Left ventricle myocardium inferior (tissue), 1 donor: Measurements from ENCODE around the gene THSD4. TPM values are rescaled to one million over a fixed set of nuclear protein-coding genes. Genes with fewer than 3 reads are reported as not detected.
A peak's percentile ranks its signal among the peaks of the same experiment; 100 is the strongest.

Experiments
- DNase-seq: peaks from one replicate; pipeline ENCODE4 v3.0.0-alpha.2; 2020
- H3K27ac ChIP-seq: fragments of 200-600 bp; replicated peaks from 2 replicates; pipeline ENCODE4 v1.8.0; 2021
- H3K27me3 ChIP-seq: fragments of 200-600 bp; 2 replicates; pipeline ENCODE4 v1.8.0; 2021; ENCODE audit warnings: low read depth
- H3K36me3 ChIP-seq: fragments of 200-600 bp; 2 replicates; pipeline ENCODE4 v1.8.0; 2021
- H3K4me1 ChIP-seq: fragments of 200-600 bp; 2 replicates; pipeline ENCODE4 v1.8.0; 2021
- H3K4me3 ChIP-seq: fragments of 200-600 bp; 2 replicates; pipeline ENCODE4 v1.8.0; 2021; ENCODE audit warnings: mild to moderate bottlenecking, moderate library complexity
- H3K9me3 ChIP-seq: fragments of 200-600 bp; replicated peaks from 2 replicates; pipeline ENCODE4 v1.8.0; 2021
- CTCF ChIP-seq: fragments of 200-600 bp; IDR thresholded peaks from 2 replicates; pipeline ENCODE4 v1.8.0; 2021; ENCODE audit warnings: antibody characterized with exemption, mild to moderate bottlenecking, borderline replicate concordance
- intact Hi-C: fragments of 100-400 bp; cut with micrococcal nuclease; formaldehyde crosslinking; loops from one replicate; pipeline ENCODE4 v1.11.0; 2022
- total RNA-seq: library from RNA; stranded (reverse); fragmentation: NEBNext Ultra II Directional; extraction: Animal tissue kit (Norgen Biotek cat#: 25700); gene quantifications from one replicate; pipeline ENCODE4 v1.2.1, GENCODE V29; 2021
- donor health status: DM: no; HTN: yes; CAD: no; lungs with severe emphysema.

THSD4 gene
- total RNA-seq, 1 donor from 2014 or later, result 95.8 TPM

GRCh38 chr15:71752604-71753289 lies 637.5 kb downstream of the THSD4 start:
- H3K36me3 ChIP-seq, result peaks cover 15% of the 10 kb centered on the region
- H3K9me3 ChIP-seq, result peaks cover 8% of the 10 kb centered on the region
- H3K27ac ChIP-seq, result no peak overlapping the region
- DNase-seq, result no peak
- H3K4me3 ChIP-seq, result no peak overlapping the region
- H3K27me3 ChIP-seq, result no peaks in the 10 kb centered on the region
- H3K4me1 ChIP-seq, result peaks cover 17% of the 10 kb centered on the region
- TF ChIP-seq CTCF, result peak; percentile 58
- intact Hi-C loops, result no loop called here

- no peak for TF ChIP-seq CTCF
- Histone ChIP-seq H3K27ac (no peak overlapping the region), H3K27me3 (no peaks in the 10 kb centered on the region), H3K36me3 (peaks cover 9% of the 10 kb centered on the region), H3K4me3 (no peak overlapping the region), H3K9me3 (peaks cover 8% of the 10 kb centered on the region), H3K4me1 (peaks cover 17% of the 10 kb centered on the region)
- intact Hi-C loops, result no loop called here
- DNase-seq, result no peak
Measured at GRCh38 chr15:71753346-71753745, 638.1 kb downstream of the THSD4 start.

- H3K4me1 ChIP-seq, result peaks cover 17% of the 10 kb centered on the region
- no peak overlapping the region for H3K27ac ChIP-seq
- peaks cover 6% of the 10 kb centered on the region for H3K36me3 ChIP-seq
- no peak for DNase-seq
- H3K4me3 ChIP-seq, result no peak overlapping the region
- intact Hi-C loops, result no loop called here
- H3K9me3 ChIP-seq, result peaks cover 8% of the 10 kb centered on the region
- H3K27me3 ChIP-seq, result no peaks in the 10 kb centered on the region
- no peak for TF ChIP-seq CTCF
Measured at GRCh38 chr15:71754660-71755059, 639.4 kb downstream of the THSD4 start.

GRCh38 chr15:71755092-71755970 lies 640.1 kb downstream of the THSD4 start:
- no peaks in the 10 kb centered on the region for H3K27me3 ChIP-seq
- TF ChIP-seq CTCF, result no peak
- no peak for DNase-seq
- intact Hi-C loops, result no loop called here
- H3K4me3 ChIP-seq, result no peak overlapping the region
- H3K4me1 ChIP-seq, result peaks cover 17% of the 10 kb centered on the region
- peaks cover 15% of the 10 kb centered on the region for H3K9me3 ChIP-seq
- H3K36me3 ChIP-seq, result peaks cover 13% of the 10 kb centered on the region
- peak overlapping the region; percentile 43 for H3K27ac ChIP-seq

- no peak for TF ChIP-seq CTCF
- Histone ChIP-seq H3K4me3 (no peak overlapping the region), H3K27me3 (no peaks in the 10 kb centered on the region), H3K9me3 (peaks cover 28% of the 10 kb centered on the region), H3K36me3 (peaks cover 20% of the 10 kb centered on the region), H3K27ac (no peak overlapping the region), H3K4me1 (peaks cover 22% of the 10 kb centered on the region)
- intact Hi-C loops, result no loop called here
- no peak for DNase-seq
Measured at GRCh38 chr15:71756599-71757352, 641.5 kb downstream of the THSD4 start.
